Ramos (cell line): ENCODE results near the gene RAB44.

Experiments used
- in situ Hi-C: fragments of 300-500 bp; cut with MboI; formaldehyde crosslinking; loops from one replicate; pipeline ENCODE4 v1.14.3; 2022; ENCODE audit warnings: low sequenced_read_pairs; ENCODE audit not compliant: unreplicated experiment

The RAB44 gene

GRCh38 chr6:36725581-36725980 is 28.0 kb downstream of the RAB44 start:
- in situ Hi-C loops = no loop called here

GRCh38 chr6:36727505-36728021 is 29.9 kb downstream of the RAB44 start:
- in situ Hi-C loops = no loop called here

- in situ Hi-C loops = no loop called here
These were observed 30.9 kb downstream of the RAB44 start for GRCh38 chr6:36728289-36729160.

- in situ Hi-C loops = no loop called here
These were observed 31.5 kb downstream of the RAB44 start for GRCh38 chr6:36729161-36729524.

- in situ Hi-C loops = no loop called here
These were observed 33.1 kb downstream of the RAB44 start for GRCh38 chr6:36730424-36731380.

GRCh38 chr6:36731622-36732310 is 34.1 kb downstream of the RAB44 start:
- in situ Hi-C loops = no loop called here

GRCh38 chr6:36733300-36733699 is 35.7 kb downstream of the RAB44 start:
- in situ Hi-C loops = no loop called here

GRCh38 chr6:36734486-36735060 is 36.9 kb downstream of the RAB44 start:
- in situ Hi-C loops = no loop called here

- in situ Hi-C loops = no loop called here
These were observed 37.8 kb downstream of the RAB44 start for GRCh38 chr6:36735110-36736071.

GRCh38 chr6:36737043-36737785 is 39.6 kb downstream of the RAB44 start:
- in situ Hi-C loops = no loop called here

- in situ Hi-C loops = no loop called here
These were observed 40.5 kb downstream of the RAB44 start for GRCh38 chr6:36738108-36738507.

- in situ Hi-C loops = no loop called here
These were observed 42.6 kb downstream of the RAB44 start for GRCh38 chr6:36739947-36740817.

GRCh38 chr6:36740818-36741179 is 43.2 kb downstream of the RAB44 start:
- in situ Hi-C loops = no loop called here

- in situ Hi-C loops = no loop called here
These were observed 44.5 kb downstream of the RAB44 start for GRCh38 chr6:36742146-36742545.

- in situ Hi-C loops = no loop called here
These were observed 45.4 kb downstream of the RAB44 start for GRCh38 chr6:36743032-36743431.

GRCh38 chr6:36743538-36744303 is 46.1 kb downstream of the RAB44 start:
- in situ Hi-C loops = no loop called here

- in situ Hi-C loops = no loop called here
These were observed 46.7 kb downstream of the RAB44 start for GRCh38 chr6:36744304-36744673.
